ENCODE data around the gene MAST1. TPM values are rescaled to one million over a fixed set of nuclear protein-coding genes. Genes with fewer than 3 reads are reported as not detected.

The MAST1 gene
- total RNA-seq, 1 experiment from 2014 or later, result 0.91 TPM

DNA sequence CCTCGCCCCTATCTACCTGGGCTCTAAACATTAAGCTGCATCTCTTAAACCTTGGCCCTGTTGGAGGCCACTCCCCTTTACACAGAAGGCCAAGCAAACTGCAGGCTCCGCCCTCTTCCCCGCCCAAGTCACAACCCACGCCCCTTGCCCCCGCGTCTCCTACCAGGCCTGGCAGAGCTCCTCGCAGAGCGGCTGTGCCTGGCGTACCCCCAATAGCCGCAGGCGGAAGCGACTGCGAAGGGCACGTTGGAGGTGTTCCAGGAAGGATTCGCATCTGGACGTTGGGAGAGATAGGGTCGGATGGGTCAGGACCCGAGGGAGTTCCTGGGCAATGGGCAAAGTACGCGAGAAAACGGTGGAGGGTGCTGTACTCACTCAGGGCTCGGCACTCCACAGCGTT lies 9.8 kb upstream of the MAST1 start:
- Mint-ChIP-seq H3K9me3 (ENCODE audit: unreplicated experiment) (no peaks in the 10 kb centered on the region), H3K36me3 (ENCODE audit: insufficient read depth, unreplicated experiment) (peaks cover 5% of the 10 kb centered on the region), H3K27me3 (ENCODE audit: insufficient read depth, unreplicated experiment) (peaks cover 6% of the 10 kb centered on the region), H3K4me1 (ENCODE audit: low read depth, unreplicated experiment) (peaks cover 5% of the 10 kb centered on the region), H3K4me3 (ENCODE audit: unreplicated experiment) (no peak overlapping the region), H3K27ac (ENCODE audit: unreplicated experiment) (no peak overlapping the region)
- peak in 1 of 2 experiments; percentile 52 for DNase-seq
- TF ChIP-seq CTCF (IDR thresholded peaks at IDR 0.05; ENCODE audit: insufficient read depth in 1 of 2, low read depth in 1 of 2, low read length in 1 of 2, severe bottlenecking in 1 of 2, unreplicated experiment in 1 of 2), result no peak
- ChIA-PET CTCF (interaction anchor here (0.6 kb wide), 1 partner anchor 9 kb away, joined by 3 read pairs; no protein-coding TSS in a partner anchor), POLR2A (interaction anchor here (0.6 kb wide), 2 partner anchors 22 to 53 kb away, joined by 3 to 4 read pairs; partner anchors contain the start of gene RNASEH2A)
- BruUV-seq (replicated peaks), result no TSS peak
- H3K9me3 ChIP-seq, result no peaks in the 10 kb centered on the region
- no peaks in the 10 kb centered on the region for H3K36me3 ChIP-seq (ENCODE audit: control insufficient read depth, insufficient read depth, low read length)
- no peaks in the 10 kb centered on the region for H3K27me3 ChIP-seq (replicated peaks; ENCODE audit: control insufficient read depth, insufficient read depth, low read length)
- peaks cover 7% of the 10 kb centered on the region for H3K4me1 ChIP-seq
- H3K4me3 ChIP-seq (ENCODE audit: low read depth, low read length), result peak overlapping the region; percentile 16; the same call in 1 of the 2 replicates
- intact Hi-C loops (cut with micrococcal nuclease; ENCODE audit: unreplicated experiment), result no loop called here

DNA sequence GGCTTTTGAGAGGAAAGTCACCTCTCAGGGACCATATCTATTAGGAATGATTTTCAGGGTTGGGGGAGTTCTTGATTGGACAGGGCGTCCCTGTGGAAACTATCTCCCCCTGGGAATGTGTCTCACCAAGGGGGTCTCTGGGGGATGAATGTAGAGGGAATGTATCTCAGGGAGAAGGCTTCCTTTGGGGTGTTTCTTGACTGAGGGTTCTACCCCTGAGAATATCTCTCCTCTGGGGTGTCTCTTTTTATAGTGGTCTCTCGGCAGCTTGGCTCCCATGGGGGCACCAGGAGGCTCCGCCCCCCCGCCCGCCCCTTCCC lies 4.9 kb upstream of the MAST1 start:
- Mint-ChIP-seq H3K4me3 (ENCODE audit: unreplicated experiment) (peak overlapping the region; percentile 63), H3K4me1 (ENCODE audit: low read depth, unreplicated experiment) (peaks cover 14% of the 10 kb centered on the region), H3K27me3 (ENCODE audit: insufficient read depth, unreplicated experiment) (peaks cover 15% of the 10 kb centered on the region), H3K27ac (ENCODE audit: unreplicated experiment) (no peak overlapping the region), H3K9me3 (ENCODE audit: unreplicated experiment) (no peaks in the 10 kb centered on the region), H3K36me3 (ENCODE audit: insufficient read depth, unreplicated experiment) (peaks cover 11% of the 10 kb centered on the region)
- CTCF ChIA-PET, result no interaction called here
- no peak for DNase-seq
- Histone ChIP-seq H3K27me3 (replicated peaks; ENCODE audit: control insufficient read depth, insufficient read depth, low read length) (no peaks in the 10 kb centered on the region), H3K4me1 (peaks cover 18% of the 10 kb centered on the region), H3K4me3 (ENCODE audit: low read depth, low read length) (peak overlapping the region; percentile 16), H3K36me3 (ENCODE audit: control insufficient read depth, insufficient read depth, low read length) (no peaks in the 10 kb centered on the region), H3K9me3 (no peaks in the 10 kb centered on the region)
- POLR2A ChIA-PET, result no interaction called here
- BruUV-seq (replicated peaks), result no TSS peak
- intact Hi-C loops (cut with micrococcal nuclease; ENCODE audit: unreplicated experiment), result no loop called here
- no peak for TF ChIP-seq CTCF (IDR thresholded peaks at IDR 0.05; ENCODE audit: insufficient read depth in 1 of 2, low read depth in 1 of 2, low read length in 1 of 2, severe bottlenecking in 1 of 2, unreplicated experiment in 1 of 2)

DNA sequence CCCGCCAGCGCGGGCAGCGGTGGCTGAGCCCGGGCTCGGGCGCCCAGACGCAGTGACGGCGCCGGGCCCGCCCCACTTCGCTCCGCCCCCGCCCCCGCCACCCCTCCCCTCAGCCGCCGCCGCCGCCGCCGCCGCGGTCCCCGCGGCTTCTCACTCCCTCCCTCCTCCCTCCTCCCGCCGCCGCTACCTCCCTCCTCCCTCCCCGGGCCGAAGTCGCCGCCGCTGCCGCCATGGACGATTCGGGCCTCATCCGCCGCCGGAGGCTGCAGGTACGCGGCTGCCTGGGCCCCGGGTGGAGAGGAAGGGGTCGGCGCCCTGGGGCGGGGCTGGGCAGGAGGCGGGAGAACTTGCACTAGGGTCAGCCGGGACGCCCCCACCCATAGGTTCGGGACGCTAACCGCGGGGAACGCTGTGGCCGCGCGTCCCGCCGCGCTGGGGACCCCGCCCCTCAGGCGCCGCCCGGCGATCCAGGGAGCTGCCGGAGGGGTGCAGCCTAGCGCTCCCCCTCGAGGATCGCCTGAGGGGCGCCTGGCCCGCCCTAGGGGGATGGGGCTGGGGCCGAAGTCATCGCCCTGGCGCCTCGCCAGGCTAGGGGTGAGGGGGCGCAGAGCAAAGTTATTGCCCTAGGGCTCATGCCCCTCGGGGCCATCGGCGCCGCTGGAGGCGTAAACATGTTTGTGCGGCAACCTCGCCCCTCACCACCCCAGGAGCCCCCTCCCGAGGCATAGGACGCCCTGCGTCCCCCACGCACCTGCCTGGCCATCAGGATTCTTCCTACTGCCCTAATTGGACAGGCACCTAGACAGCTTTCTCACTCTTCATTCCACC lies 4.4 kb upstream of the MAST1 start:
- ChIA-PET POLR2A (no interaction called here), CTCF (interaction anchor here (0.6 kb wide), 1 partner anchor 33 kb away, joined by 3 read pairs; no protein-coding TSS in a partner anchor)
- Histone ChIP-seq H3K9me3 (no peaks in the 10 kb centered on the region), H3K27me3 (replicated peaks; ENCODE audit: control insufficient read depth, insufficient read depth, low read length) (no peaks in the 10 kb centered on the region), H3K4me3 (ENCODE audit: low read depth, low read length) (peak overlapping the region; percentile 66), H3K36me3 (ENCODE audit: control insufficient read depth, insufficient read depth, low read length) (no peaks in the 10 kb centered on the region), H3K4me1 (peaks cover 16% of the 10 kb centered on the region)
- peaks cover 11% of the 10 kb centered on the region for H3K36me3 Mint-ChIP-seq (ENCODE audit: insufficient read depth, unreplicated experiment)
- no peaks in the 10 kb centered on the region for H3K9me3 Mint-ChIP-seq (ENCODE audit: unreplicated experiment)
- H3K4me3 Mint-ChIP-seq (ENCODE audit: unreplicated experiment), result peak overlapping the region; percentile 63
- H3K27me3 Mint-ChIP-seq (ENCODE audit: insufficient read depth, unreplicated experiment), result peaks cover 15% of the 10 kb centered on the region
- no peak overlapping the region for H3K27ac Mint-ChIP-seq (ENCODE audit: unreplicated experiment)
- H3K4me1 Mint-ChIP-seq (ENCODE audit: low read depth, unreplicated experiment), result peaks cover 14% of the 10 kb centered on the region
- intact Hi-C loops (cut with micrococcal nuclease; ENCODE audit: unreplicated experiment), result no loop called here
- DNase-seq, result peak in 1 of 2 experiments; percentile 41
- BruUV-seq (replicated peaks), result no TSS peak
- peak in 1 of 2 experiments; percentile 14 for TF ChIP-seq CTCF (IDR thresholded peaks at IDR 0.05; ENCODE audit: insufficient read depth in 1 of 2, low read depth in 1 of 2, low read length in 1 of 2, severe bottlenecking in 1 of 2, unreplicated experiment in 1 of 2)
